ENCODE results near the gene WDFY3. TPM values are rescaled to one million over a fixed set of nuclear protein-coding genes. Genes with fewer than 3 reads are reported as not detected.

Gene WDFY3
- total and polyA plus RNA-seq, 3 experiments from 2014 or later = 0.53 to 0.85 TPM; not detected in 1

DNA sequence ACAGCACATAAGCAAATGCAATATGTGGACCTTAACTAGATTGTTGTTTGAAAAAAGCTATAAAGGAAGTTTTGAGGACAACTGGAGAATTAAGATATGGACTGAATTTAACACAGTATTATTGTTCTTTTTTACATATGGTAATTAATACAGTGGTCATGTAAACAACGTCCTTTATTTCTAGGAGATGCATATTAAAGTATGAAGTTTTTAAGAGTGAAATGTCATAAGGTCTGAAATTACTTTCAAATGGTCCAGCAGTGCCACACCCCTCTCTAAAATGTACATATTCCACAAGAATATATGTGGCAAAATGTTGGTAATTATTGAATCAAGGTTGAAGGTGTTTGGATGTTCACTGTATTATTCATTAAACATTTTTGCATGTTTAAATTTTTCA lies 40.9 kb downstream of the WDFY3 start:
- no peaks in the 10 kb centered on the region for H3K36me3 ChIP-seq (ENCODE audit: insufficient read depth, low read length)
- ChIA-PET CTCF (no interaction called here), POLR2A (no interaction called here)
- no peaks in the 10 kb centered on the region for H3K4me1 ChIP-seq (ENCODE audit: insufficient read depth, low read length)
- Mint-ChIP-seq H3K4me1 (no peaks in the 10 kb centered on the region), H3K36me3 (no peaks in the 10 kb centered on the region), H3K9me3 (peaks cover 0 to 5% (median 0%) of the 10 kb centered on the region in 5 donors), H3K4me3 (no peak overlapping the region), H3K27me3 (no peaks in the 10 kb centered on the region), H3K27ac (no peak overlapping the region)
- H3K27me3 ChIP-seq (ENCODE audit: insufficient read depth, low read length, poor library complexity, severe bottlenecking) = no peaks in the 10 kb centered on the region
- H3K9me3 ChIP-seq (ENCODE audit: low read length) = no peaks in the 10 kb centered on the region
- no peak overlapping the region for H3K4me3 ChIP-seq (ENCODE audit: low read length)
- no peak overlapping the region for H3K27ac ChIP-seq (ENCODE audit: low read depth, low read length)
- DNase-seq = no peak

DNA sequence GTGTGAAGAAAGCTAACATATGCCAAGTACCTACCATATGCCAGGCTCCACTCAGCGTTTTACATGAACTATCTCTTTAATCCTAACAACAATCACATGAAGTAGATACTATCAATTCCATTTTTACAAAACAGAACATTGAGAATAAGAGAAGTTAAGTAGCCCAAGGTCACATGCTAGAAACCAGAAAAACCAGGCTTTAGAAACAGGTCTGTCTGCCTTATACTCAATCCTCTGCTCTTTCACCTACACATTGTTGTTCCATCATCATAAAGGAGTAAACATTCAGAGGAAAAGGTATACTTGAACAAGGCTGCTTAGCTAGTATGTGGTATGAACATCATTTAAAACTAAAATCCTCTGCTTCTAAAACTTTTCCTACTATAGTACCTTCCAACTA lies 42.1 kb downstream of the WDFY3 start:
- peaks cover 0 to 5% (median 0%) of the 10 kb centered on the region in 5 donors for H3K9me3 Mint-ChIP-seq
- POLR2A ChIA-PET = no interaction called here
- no peaks in the 10 kb centered on the region for H3K27me3 Mint-ChIP-seq
- Histone ChIP-seq H3K9me3 (ENCODE audit: low read length) (no peaks in the 10 kb centered on the region), H3K27me3 (ENCODE audit: insufficient read depth, low read length, poor library complexity, severe bottlenecking) (no peaks in the 10 kb centered on the region), H3K27ac (ENCODE audit: low read depth, low read length) (no peak overlapping the region), H3K4me1 (ENCODE audit: insufficient read depth, low read length) (no peaks in the 10 kb centered on the region), H3K36me3 (ENCODE audit: insufficient read depth, low read length) (no peaks in the 10 kb centered on the region), H3K4me3 (ENCODE audit: low read length) (no peak overlapping the region)
- H3K27ac Mint-ChIP-seq = no peak overlapping the region
- H3K36me3 Mint-ChIP-seq = no peaks in the 10 kb centered on the region
- no peak for DNase-seq
- CTCF ChIA-PET = no interaction called here
- H3K4me3 Mint-ChIP-seq = no peak overlapping the region
- H3K4me1 Mint-ChIP-seq = no peaks in the 10 kb centered on the region

- Histone ChIP-seq H3K36me3 (ENCODE audit: insufficient read depth, low read length) (no peaks in the 10 kb centered on the region), H3K4me1 (ENCODE audit: insufficient read depth, low read length) (no peaks in the 10 kb centered on the region), H3K9me3 (ENCODE audit: low read length) (no peaks in the 10 kb centered on the region), H3K27ac (ENCODE audit: low read depth, low read length) (no peak overlapping the region), H3K27me3 (ENCODE audit: insufficient read depth, low read length, poor library complexity, severe bottlenecking) (no peaks in the 10 kb centered on the region), H3K4me3 (ENCODE audit: low read length) (no peak overlapping the region)
- Mint-ChIP-seq H3K27me3 (no peaks in the 10 kb centered on the region), H3K27ac (no peak overlapping the region), H3K4me3 (no peak overlapping the region), H3K9me3 (peaks cover 0 to 6% (median 0%) of the 10 kb centered on the region in 5 donors), H3K4me1 (no peaks in the 10 kb centered on the region), H3K36me3 (no peaks in the 10 kb centered on the region)
- POLR2A ChIA-PET = no interaction called here
- DNase-seq = no peak
- CTCF ChIA-PET = no interaction called here
These were observed 45.9 kb downstream of the WDFY3 start for GRCh38 chr4:84920617-84921016.

DNA sequence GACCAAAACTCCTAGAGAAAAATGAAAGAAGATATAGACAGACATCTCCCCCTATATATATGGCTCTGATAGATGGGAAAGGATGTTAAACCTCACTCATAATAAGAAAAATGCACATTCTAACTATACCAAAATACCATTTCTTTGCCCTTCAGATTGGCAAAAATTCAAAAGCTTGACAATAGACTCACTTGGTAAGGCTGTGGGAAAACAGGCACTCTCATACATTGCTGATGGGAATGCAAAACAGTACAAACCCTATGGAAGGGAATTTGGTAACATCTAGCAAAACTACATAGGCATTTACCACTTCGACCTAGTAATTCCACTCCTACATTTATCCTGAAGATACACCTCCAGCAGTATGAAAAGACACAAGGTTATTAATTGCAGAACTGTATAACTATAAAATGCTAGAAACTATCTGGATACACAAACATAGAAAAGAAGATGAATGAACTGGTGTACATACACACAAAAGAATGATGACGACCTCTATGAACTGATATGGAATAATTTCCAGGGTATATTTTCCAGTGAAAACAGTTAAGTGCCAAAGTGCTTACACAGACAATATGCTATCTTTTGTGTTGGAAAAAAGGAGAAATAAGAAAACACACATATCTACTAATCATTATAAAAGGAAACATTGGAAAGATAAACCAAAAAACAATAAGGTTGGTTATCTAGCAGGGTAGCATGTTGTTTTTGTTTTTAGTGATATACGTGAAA lies 48.5 kb downstream of the WDFY3 start:
- Mint-ChIP-seq H3K27ac (no peak overlapping the region), H3K27me3 (no peaks in the 10 kb centered on the region), H3K9me3 (peaks cover 0 to 6% (median 4%) of the 10 kb centered on the region in 5 donors), H3K4me3 (no peak overlapping the region), H3K36me3 (no peaks in the 10 kb centered on the region), H3K4me1 (no peaks in the 10 kb centered on the region)
- Histone ChIP-seq H3K9me3 (ENCODE audit: low read length) (no peaks in the 10 kb centered on the region), H3K27me3 (ENCODE audit: insufficient read depth, low read length, poor library complexity, severe bottlenecking) (no peaks in the 10 kb centered on the region), H3K4me3 (ENCODE audit: low read length) (no peak overlapping the region), H3K36me3 (ENCODE audit: insufficient read depth, low read length) (no peaks in the 10 kb centered on the region), H3K27ac (ENCODE audit: low read depth, low read length) (no peak overlapping the region), H3K4me1 (ENCODE audit: insufficient read depth, low read length) (no peaks in the 10 kb centered on the region)
- DNase-seq = no peak
- CTCF ChIA-PET = no interaction called here
- POLR2A ChIA-PET = no interaction called here

DNA sequence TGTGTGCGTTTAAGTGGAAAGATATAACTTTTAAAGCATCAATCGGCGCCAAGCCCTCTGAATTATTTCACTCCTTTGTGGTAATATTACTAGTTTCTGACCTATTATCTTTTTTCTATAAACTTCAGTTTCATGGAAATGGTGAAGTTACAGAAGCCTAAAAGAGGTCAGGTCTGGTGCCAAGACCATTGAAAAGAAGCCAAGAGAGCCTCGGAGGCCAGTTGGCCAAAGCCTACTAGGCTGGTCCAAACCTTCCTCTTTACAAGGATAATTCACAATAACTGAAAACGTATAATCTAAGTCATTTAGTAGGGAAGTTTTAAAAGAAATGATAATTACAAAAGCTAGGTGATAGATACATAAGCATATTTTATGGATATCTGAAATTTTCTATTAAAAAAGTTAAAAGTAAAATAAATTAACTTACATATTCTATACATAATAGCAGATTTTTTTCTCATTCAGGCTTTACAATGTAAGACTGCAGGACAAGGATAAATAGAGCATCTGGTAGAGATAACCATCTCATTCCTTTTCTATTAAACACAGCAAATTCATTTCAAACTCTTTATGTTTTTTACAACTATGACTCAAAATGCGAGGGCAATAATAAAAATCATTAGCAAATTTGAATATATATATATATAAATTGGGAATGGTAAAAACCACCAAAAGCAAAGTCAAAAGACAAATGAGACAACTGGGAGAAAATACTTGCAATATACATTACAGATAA lies 49.2 kb downstream of the WDFY3 start:
- Histone ChIP-seq H3K27me3 (ENCODE audit: insufficient read depth, low read length, poor library complexity, severe bottlenecking) (no peaks in the 10 kb centered on the region), H3K36me3 (ENCODE audit: insufficient read depth, low read length) (no peaks in the 10 kb centered on the region), H3K9me3 (ENCODE audit: low read length) (no peaks in the 10 kb centered on the region), H3K4me1 (ENCODE audit: insufficient read depth, low read length) (no peaks in the 10 kb centered on the region), H3K27ac (ENCODE audit: low read depth, low read length) (no peak overlapping the region), H3K4me3 (ENCODE audit: low read length) (no peak overlapping the region)
- POLR2A ChIA-PET = no interaction called here
- CTCF ChIA-PET = no interaction called here
- Mint-ChIP-seq H3K4me3 (no peak overlapping the region), H3K27ac (no peak overlapping the region), H3K27me3 (no peaks in the 10 kb centered on the region), H3K36me3 (no peaks in the 10 kb centered on the region), H3K4me1 (no peaks in the 10 kb centered on the region), H3K9me3 (peaks cover 0 to 6% (median 4%) of the 10 kb centered on the region in 5 donors)
- no peak for DNase-seq

- Histone ChIP-seq H3K4me1 (ENCODE audit: insufficient read depth, low read length) (no peaks in the 10 kb centered on the region), H3K36me3 (ENCODE audit: insufficient read depth, low read length) (no peaks in the 10 kb centered on the region), H3K9me3 (ENCODE audit: low read length) (no peaks in the 10 kb centered on the region), H3K27ac (ENCODE audit: low read depth, low read length) (no peak overlapping the region), H3K4me3 (ENCODE audit: low read length) (no peak overlapping the region), H3K27me3 (ENCODE audit: insufficient read depth, low read length, poor library complexity, severe bottlenecking) (no peaks in the 10 kb centered on the region)
- Mint-ChIP-seq H3K4me3 (no peak overlapping the region), H3K27me3 (no peaks in the 10 kb centered on the region), H3K4me1 (no peaks in the 10 kb centered on the region), H3K36me3 (no peaks in the 10 kb centered on the region), H3K9me3 (peaks cover 0 to 6% (median 4%) of the 10 kb centered on the region in 5 donors), H3K27ac (no peak overlapping the region)
- ChIA-PET POLR2A (no interaction called here), CTCF (no interaction called here)
- no peak for DNase-seq
These were observed 50.3 kb downstream of the WDFY3 start for GRCh38 chr4:84916227-84916626.

GRCh38 chr4:84915396-84915780 lies 51.1 kb downstream of the WDFY3 start:
- Mint-ChIP-seq H3K4me1 (no peaks in the 10 kb centered on the region), H3K4me3 (no peak overlapping the region), H3K36me3 (no peaks in the 10 kb centered on the region), H3K9me3 (peaks cover 0 to 6% (median 4%) of the 10 kb centered on the region in 5 donors), H3K27me3 (no peaks in the 10 kb centered on the region), H3K27ac (no peak overlapping the region)
- H3K27me3 ChIP-seq (ENCODE audit: insufficient read depth, low read length, poor library complexity, severe bottlenecking) = no peaks in the 10 kb centered on the region
- no peaks in the 10 kb centered on the region for H3K4me1 ChIP-seq (ENCODE audit: insufficient read depth, low read length)
- no peak overlapping the region for H3K4me3 ChIP-seq (ENCODE audit: low read length)
- ChIA-PET CTCF (no interaction called here), POLR2A (no interaction called here)
- H3K9me3 ChIP-seq (ENCODE audit: low read length) = no peaks in the 10 kb centered on the region
- no peak for DNase-seq
- H3K27ac ChIP-seq (ENCODE audit: low read depth, low read length) = no peak overlapping the region
- H3K36me3 ChIP-seq (ENCODE audit: insufficient read depth, low read length) = no peaks in the 10 kb centered on the region

DNA sequence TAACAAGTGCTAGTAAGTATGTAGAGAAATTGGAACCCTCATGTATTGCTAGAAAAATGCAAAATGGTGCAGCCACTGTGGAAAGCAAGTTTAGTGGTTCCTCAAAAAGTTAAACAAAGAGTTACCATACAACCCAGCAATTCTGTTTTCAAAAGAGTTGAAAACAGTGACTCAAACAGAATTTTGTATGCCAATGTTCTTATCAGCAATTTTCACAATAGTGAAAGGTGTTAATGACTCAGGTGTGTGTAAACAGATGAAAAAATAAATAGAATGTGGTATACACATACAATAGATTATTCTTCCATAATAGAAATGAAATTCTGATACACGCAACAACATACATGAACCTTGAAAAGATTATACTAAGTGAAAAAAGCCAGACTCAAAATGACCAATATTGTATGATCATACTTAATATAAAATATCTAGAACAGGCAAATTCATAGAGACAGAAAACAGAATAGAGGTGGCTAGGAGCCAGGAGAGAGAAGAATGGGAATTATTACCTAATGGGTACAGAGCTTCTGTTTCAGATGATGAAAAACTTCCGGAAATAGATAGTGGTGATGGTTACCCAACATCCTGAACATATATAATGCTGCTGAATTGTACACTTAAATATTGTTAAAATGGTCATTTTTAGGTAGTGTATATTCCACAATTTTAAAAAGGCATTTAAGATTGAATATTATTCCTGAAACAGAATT lies 51.6 kb downstream of the WDFY3 start:
- Mint-ChIP-seq H3K36me3 (no peaks in the 10 kb centered on the region), H3K4me3 (no peak overlapping the region), H3K4me1 (no peaks in the 10 kb centered on the region), H3K27ac (no peak overlapping the region), H3K27me3 (no peaks in the 10 kb centered on the region), H3K9me3 (peaks cover 0 to 6% (median 4%) of the 10 kb centered on the region in 5 donors)
- no peak for DNase-seq
- no peaks in the 10 kb centered on the region for H3K27me3 ChIP-seq (ENCODE audit: insufficient read depth, low read length, poor library complexity, severe bottlenecking)
- H3K9me3 ChIP-seq (ENCODE audit: low read length) = no peaks in the 10 kb centered on the region
- CTCF ChIA-PET = no interaction called here
- no peak overlapping the region for H3K27ac ChIP-seq (ENCODE audit: low read depth, low read length)
- H3K4me1 ChIP-seq (ENCODE audit: insufficient read depth, low read length) = no peaks in the 10 kb centered on the region
- H3K4me3 ChIP-seq (ENCODE audit: low read length) = no peak overlapping the region
- POLR2A ChIA-PET = no interaction called here
- no peaks in the 10 kb centered on the region for H3K36me3 ChIP-seq (ENCODE audit: insufficient read depth, low read length)

Measured in CD8-positive, alpha-beta memory T cell (primary cell).